HG03354 (cell line): Measurements from ENCODE around the gene CYB5R2.

Source experiments
- ATAC-seq: cut with Tn5 transposase; IDR thresholded peaks from one replicate; pipeline ENCODE4 v1.9.1; 2021; ENCODE audit warnings: mild to moderate bottlenecking; ENCODE audit not compliant: unreplicated experiment, poor library complexity, severe bottlenecking

The CYB5R2 gene

DNA sequence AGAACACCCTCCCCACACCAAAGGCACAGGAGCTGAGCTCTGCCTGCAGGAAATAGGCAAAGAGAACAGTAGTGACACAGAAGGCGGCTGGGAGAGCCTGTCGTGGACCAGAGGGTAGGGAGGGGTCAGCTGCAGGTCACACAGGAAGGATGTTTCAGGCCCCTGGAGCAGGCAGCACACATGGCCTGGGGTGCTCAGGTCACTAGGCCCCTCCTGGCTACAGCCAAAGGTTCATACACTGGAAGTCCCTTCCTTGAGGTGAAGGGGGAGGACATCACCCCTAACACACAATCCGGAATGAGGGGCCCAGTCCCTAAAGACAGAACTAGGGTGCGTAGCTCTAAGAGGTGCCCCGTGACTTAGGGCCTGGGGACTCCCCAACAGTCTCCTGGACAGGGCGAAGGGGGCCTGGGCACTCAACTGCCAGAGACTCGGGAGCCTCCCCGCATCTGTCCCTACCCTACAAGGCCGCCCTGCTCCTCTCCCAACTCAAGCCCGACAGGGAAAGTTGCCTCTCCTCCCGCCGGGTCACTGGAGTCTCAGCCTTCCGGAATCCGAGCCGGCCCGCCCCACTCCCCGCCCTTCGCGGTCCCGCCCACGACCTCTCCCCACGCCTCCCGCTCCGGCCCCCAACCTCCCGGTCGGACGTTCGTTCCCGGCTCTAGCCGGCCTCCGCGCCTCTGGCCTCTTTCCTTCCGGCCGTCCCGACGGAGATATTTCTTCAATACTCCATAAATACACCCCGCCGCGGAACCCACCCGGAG, at the start of gene CYB5R2:
Gene CYB5R2 (minus strand): TSS at position 541 of the 764 bp plus-strand sequence. CDS start 675 bp downstream, outside the sequence.
- ATAC-seq = peak; percentile 33

DNA sequence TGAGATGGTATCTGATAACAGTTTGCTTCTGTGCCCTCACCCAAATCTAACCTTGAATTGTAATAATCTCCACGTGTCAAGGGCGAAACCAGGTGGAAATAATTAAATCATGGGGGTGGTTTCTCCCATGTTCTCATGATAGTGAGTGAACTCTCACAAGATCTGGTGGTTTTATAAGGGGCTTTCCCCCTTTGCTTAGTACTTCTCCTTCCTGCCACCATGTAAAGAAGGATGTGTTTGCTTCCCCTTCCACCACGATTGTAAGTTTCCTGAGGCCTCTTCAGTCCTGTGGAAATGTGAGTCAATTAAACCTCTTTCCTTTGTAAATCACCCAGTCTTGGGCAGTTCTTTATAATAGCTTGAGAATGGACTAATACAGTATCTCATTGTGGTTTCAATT, 41.5 kb upstream of the CYB5R2 start:
- no peak for ATAC-seq

- no peak for ATAC-seq
These were observed 33.1 kb upstream of the CYB5R2 start, which contains the start of gene OVCH2 for GRCh38 chr11:7706377-7706776. Gene OVCH2 (minus strand): TSS chr11:7706477. CDS start chr11:7706394, 83 bp downstream.

DNA sequence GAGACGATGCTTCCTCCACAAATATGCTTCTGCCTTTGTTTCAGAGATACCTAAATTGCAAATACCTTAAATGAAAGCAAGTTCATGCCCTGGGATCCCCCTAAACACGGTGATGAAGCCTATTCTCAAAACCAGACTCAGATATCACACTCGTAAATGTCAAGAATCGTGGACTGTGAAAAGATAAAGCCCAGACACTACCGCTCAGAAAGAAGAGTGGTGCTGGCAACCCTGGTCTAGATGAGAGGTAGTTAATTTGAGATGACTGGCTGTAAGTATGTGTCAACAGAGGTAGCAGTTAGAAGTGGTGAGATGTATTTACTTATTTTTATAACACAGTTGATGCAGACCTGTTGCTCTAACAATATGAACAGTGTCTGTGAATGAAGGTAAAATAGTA, 30.4 kb upstream of the CYB5R2 start:
- ATAC-seq = no peak

GRCh38 chr11:7696424-7696823, 23.1 kb upstream of the CYB5R2 start:
- no peak for ATAC-seq

GRCh38 chr11:7694235-7694634, 20.9 kb upstream of the CYB5R2 start:
- no peak for ATAC-seq

GRCh38 chr11:7692426-7692825, 19.1 kb upstream of the CYB5R2 start:
- ATAC-seq = no peak

GRCh38 chr11:7691759-7692350, 18.6 kb upstream of the CYB5R2 start:
- ATAC-seq = no peak

DNA sequence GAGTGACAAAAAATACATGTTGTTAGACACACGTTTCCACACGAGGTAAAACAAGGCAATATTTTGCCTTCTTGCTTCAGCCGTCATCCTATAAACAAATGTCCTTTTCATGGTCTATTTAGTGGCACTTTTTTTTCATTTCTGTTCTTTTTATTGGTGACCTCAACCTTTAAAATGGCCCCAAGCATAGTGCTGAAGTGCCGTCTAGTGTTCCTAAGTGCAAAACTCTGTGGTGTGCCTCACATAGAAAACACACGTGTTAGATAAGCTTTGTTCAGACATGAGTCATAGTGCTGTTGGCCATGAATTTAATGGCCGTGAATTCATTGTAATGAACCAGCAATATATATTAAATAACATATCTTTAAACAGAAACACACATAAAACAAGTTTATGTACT, 17.3 kb upstream of the CYB5R2 start:
- no peak for ATAC-seq

- ATAC-seq = no peak
These were observed 15.9 kb upstream of the CYB5R2 start for GRCh38 chr11:7689239-7689638.

DNA sequence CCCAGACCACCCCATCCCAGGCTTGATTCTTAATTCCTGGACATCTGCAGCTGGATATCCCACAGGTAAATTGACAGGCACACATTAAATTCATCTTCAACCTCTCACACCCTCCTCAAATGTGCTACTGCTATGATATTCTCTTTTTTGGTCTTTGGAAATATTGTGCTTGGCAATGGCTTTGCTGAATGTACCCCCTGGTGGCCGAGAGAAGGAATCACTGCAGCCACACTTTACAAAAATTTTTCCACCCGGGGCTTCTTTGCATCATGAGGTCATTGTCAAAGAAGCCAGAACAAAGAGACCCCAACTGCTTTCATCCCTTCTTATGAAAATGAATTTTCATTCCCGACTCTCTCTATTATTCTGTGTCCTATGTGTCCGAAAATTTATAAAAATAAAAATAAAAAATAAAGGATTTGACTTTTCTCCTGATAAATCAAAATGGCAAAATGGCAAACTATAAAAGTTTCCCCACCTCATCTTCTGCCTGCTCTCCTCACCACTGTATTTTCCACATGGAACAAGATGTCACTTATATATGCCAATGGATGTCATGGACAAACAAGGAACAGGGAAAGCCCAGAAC, 15.0 kb upstream of the CYB5R2 start:
- ATAC-seq = peak; percentile 85

DNA sequence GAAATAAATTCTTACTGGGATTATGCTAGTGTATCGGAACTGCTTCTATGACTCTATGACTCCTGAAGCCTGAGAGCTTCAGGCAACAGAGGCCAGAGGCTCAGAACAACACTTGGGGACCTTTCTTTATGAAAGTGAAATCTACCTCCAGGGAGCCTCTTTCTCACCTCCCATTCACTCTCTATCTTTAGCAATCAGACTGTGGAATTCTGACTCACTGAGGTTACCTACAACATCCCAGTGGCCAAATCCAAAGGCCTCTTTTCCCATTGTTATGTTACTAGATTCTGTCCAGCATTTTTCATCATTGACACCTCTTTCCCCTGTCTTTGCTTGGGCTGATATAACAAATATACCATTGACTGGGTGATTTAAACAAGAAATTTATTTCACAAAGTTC, 14.1 kb upstream of the CYB5R2 start:
- ATAC-seq = no peak

DNA sequence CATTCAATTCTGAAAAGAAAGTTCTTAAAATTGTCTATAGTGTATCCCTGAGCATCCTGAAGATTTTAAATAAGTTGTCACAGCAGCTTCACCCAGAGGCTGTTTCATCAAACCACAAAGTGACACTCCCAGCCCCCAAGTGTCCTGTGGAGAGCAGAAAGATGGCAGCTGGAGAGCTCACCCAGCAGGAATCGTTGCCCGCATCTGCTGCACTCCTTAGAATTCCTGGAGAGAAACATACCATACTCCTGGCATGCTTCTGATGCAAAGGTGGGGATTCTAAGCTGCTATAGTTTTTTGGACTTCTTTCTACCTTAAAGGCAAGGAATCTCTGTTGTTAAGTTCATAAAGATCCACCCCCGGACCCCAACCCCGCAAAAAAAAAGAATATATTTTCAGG, 13.5 kb upstream of the CYB5R2 start:
- ATAC-seq = no peak

DNA sequence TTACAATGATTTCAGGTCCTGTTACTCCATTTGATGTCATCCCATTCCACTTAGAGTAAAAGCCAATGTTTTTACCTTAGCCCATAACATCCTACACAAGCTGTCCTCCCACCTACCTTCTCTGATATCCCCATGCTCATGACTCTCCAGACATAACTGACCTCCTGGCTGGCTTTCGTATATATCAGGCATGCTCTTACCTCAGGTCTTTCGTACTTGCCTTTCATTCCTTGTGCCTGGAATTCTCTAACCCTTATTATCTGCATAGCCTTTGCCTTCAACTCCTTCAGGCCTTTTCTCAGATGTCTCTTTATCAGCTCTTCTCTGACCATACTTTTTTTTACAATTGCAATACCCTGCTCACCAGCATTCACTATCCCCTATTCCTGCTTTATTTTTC, 10.3 kb upstream of the CYB5R2 start:
- ATAC-seq = no peak

GRCh38 chr11:7677796-7678201, 4.5 kb upstream of the CYB5R2 start:
- no peak for ATAC-seq

GRCh38 chr11:7677071-7677470, 3.8 kb upstream of the CYB5R2 start:
- no peak for ATAC-seq

GRCh38 chr11:7675631-7676030, 2.3 kb upstream of the CYB5R2 start:
- ATAC-seq = no peak

DNA sequence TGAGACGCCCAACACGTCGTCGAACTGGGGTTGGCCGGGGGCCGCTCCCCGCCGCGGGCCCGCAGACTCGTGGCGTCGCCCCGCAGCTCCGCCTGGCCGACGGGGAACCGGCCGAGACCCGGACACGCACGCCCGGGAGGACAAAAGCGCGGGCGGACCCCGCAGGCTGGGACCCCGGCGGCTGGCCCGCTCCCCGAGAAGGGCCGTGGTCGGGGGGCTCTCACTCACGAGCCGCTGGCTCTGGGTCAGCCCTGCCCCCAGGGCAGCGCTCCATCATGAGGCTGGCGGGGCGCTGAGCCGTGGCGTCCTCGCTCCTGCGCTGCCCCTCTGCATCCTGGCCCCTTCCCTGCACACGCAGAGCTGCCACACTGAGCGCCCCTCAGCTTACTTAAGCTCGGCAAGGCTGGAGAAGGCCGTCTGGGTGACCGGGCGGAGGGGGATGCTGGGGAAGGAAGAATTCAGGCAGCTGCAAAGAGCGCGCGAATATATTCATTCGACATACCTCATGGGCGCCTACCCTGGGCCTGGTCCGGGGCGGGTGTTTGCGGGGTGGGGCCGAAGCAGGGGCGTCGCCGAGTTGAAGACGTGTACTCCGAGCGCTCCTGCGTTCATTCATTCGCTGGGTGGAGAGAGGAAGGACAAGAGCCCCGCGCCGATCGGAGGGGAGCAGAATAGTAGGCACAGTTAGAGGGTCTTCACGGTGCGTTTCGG, 579 bp upstream of the CYB5R2 start:
- ATAC-seq = peak; percentile 30

DNA sequence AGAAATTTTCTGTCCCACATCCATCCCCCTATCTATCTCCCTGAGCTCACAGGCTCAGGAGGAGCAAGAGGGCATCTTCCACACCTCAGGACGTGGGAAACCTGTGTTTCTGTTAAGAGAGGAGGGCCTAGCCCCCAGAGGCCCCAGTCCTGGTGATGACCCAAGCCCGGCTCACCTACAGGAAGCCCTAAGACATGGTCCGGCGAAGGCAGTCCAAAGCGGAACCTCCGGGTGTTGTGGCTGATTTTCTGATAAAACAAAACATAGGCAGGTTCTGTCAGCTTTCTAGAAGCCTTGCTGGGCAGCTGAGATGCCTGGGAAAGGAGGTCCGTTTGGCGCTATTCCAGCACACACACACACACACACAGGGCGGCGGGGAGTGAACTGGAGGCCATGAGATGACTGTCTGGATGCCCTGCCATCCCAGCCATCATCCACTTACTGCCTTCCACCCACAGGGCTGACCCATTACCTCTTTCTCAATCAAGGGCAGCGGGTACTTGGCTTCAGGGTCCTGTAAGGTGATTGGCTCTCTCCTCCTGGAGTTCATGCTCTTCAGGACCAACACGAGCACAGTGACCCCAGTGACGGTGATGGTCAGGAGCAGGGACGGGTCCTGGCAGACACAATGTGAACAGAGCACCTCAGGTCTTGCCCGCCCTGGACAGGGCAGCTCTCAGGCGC, 882 bp downstream of the CYB5R2 start:
- no peak for ATAC-seq
